ENCODE results near the gene GNAO1.

DNA sequence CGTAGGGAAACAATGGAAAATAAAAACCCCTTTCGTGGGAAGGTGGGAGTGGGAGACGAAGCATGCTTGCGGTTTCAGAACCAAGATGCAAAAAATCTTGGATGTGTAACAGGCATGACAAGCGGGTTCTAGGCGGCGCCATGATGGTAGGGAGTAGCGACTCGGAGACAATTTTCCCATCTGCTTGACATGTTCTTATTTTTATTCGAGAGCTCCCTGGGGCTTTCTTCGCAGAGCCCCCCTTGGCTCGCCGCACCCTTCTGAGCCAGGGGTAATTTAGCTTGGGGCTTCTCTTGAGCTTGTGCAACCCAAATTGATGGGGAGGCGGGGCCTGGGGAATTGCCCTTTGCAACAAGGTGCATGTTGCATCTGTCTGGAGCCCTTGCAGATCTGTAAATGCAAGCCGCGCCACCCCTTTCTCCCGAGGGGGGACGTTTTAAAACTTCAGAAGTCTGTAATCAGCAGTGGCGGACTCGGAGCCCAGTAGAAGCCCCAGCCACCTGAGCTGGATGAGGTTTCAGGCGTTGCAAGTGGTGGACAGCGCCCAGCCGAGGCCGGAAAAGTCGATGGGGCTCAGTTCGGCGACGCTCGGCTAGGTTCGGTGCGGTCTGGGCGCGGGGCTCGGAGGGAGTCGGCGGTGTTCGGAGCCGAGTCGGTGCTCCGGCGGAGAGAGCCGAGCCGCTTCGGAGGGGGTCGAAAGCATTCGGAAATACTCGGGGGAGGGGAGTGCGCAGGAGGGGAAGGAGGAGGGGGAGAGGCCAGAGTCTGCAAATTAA is 2.9 kb downstream of the GNAO1 start:
- TF ChIP-seq, protein P1, sequence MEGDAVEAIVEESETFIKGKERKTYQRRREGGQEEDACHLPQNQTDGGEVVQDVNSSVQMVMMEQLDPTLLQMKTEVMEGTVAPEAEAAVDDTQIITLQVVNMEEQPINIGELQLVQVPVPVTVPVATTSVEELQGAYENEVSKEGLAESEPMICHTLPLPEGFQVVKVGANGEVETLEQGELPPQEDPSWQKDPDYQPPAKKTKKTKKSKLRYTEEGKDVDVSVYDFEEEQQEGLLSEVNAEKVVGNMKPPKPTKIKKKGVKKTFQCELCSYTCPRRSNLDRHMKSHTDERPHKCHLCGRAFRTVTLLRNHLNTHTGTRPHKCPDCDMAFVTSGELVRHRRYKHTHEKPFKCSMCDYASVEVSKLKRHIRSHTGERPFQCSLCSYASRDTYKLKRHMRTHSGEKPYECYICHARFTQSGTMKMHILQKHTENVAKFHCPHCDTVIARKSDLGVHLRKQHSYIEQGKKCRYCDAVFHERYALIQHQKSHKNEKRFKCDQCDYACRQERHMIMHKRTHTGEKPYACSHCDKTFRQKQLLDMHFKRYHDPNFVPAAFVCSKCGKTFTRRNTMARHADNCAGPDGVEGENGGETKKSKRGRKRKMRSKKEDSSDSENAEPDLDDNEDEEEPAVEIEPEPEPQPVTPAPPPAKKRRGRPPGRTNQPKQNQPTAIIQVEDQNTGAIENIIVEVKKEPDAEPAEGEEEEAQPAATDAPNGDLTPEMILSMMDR (IDR thresholded peaks at IDR 0.05): no peak
- TF ChIP-seq ZFX (IDR thresholded peaks at IDR 0.05; ENCODE audit: borderline replicate concordance): no peak
